ENCODE results near the gene FAM193A.
"Not testable (repeated sequence)": the region's sequence is repeated elsewhere in the genome, so short reads cannot be mapped to it uniquely, and the experiment has no call there.

FAM193A gene

DNA sequence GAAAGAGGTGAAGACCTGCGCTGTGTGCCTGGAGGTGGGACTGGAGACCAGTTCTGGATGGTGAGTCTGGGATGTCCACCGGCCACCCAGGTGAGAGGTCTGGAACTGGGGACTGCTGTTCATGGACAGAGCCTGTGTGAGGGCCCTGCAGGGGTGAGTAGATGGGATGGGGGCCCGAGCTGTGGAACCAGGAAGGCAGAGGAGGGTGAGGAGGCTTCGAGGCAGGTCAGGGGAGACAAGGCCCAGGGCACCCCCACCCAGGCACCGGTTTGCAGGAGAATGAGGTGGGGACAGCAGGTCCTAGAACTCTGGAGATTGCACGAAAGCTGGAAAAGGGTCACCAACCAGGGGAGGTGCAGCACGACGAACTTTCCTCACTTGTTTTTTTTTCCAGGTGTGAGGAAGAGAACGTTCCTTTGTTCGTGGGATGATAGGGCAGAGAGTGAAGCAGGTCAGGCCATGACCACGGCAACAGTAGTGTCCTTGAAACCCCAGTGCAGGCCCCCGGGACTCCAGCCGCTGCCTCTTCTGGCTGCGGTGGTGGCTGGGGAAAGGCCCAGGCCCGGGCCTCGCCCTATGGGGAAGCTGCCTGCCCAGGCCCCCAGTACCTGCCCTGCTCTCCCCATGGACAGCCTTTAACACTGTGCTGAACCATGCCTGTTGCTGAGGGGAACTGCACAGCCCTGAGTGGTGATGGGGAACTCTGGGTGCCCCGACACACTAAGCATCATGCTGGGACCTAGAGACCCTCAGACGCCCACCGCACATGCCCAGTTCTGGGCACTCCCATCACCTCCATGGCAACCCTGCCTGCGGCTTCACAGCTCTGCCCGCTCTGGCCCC, 196.8 kb downstream of the FAM193A start:
- no peak for DNase-seq

DNA sequence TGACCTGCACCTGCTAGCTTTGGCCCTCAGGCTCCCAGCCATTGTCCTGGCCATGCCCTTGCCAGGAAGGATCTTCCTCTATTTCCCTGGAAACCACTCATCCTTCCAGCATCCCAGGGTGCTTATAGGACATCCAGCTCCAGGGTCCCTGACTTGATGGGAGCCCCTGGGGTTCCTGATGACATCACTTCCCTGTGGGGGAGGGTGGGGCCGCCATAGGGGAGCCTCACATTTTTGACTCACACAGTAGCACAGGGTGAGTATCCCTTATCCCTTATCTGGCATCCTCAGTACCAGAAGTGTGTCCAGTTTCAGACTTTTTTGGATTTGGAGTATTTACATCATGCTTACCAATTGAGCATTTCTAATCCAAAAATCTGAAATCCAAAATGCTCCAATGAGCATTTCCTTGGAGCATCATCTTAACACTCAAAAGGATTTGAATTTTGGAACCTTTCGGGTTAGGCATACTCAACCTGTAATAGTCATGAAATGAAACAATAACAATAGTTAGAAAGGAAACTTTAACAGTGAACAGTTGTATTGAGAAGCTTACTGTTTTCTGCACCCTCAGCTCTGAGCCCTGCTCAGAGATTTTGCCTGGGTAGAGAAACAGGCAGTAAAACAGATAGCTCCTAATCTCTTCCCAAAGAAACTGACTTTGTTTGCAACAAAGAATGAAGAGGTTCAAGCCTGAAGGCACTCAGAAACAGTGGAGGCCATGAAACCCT, 197.6 kb downstream of the FAM193A start:
- no peak for DNase-seq

DNA sequence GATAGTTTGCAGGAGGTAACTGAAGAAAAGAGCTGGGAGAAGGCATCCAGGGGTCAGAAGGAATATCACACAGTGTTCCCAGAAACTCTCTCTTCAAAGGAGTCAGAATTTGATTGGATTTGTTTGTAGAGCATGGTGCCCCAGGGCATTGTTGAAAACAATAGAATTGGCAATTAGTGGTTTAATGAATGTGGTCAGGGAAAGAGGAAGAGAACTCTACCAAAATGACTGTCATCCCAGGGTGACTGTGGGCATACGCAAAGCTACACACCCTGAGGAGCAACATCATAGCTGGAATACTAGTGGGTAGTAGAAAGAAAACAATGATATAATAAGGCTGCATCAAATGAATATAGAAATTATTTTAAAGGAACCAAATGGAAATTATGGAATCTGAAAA, 198.2 kb downstream of the FAM193A start:
- DNase-seq = no peak

DNA sequence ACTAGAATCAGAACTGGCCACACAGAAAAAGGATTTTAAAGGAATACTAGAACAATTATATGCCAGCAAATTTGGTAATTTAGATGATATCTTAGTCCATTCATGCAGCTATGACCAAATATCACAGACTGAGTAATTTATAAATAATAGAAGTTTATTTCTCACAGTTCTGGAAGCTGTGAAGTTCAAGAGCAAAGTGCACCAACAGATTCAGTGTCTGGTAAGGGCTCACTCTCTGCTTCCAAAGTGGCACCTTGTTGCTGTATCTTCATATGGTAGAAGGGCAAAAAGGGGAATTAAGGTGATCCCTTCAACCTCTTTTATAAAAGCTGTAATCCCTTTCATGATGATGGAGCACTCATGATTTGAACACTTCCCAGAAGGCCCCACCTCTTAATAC, 199.4 kb downstream of the FAM193A start:
- no peak for DNase-seq

DNA sequence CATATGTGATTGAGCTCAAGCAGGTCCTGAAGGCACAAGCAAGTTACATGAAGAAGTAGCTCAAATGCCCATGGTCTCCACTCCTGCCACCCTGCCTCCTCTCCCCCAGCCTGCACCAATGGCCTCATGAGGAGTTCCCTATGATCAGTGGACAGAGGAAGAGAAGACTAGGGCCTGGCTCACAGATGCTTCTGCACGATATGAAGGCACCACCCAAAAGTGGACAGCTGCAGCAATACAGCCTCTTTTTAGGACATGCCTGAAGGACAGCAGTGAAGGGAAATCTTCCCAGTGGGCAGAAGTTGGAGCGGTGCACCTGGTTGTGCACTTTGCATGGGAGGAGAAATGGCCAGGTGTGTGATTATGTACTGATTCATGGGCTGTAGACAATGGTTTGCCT, 201.8 kb downstream of the FAM193A start:
- not testable (repeated sequence) for DNase-seq

DNA sequence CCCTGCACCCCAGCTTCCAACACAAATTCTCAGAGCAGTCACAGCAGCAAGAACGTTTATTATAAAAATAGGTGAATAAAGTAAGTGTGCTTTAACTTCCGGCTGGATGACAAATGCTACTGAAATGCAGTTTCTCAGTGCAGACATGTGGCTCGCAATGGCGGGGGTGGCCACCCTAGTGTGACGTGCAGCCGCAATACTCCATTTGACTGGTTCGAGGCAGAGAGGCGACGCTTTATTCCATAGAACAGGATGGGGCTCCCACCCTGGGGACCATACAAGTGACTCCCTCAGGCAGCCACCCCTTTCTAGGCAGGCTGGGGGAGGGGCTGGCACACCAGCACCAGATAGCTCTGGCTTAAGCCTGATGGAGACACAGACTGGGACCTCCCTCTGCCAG, 205.2 kb downstream of the FAM193A start:
- no peak for DNase-seq

DNA sequence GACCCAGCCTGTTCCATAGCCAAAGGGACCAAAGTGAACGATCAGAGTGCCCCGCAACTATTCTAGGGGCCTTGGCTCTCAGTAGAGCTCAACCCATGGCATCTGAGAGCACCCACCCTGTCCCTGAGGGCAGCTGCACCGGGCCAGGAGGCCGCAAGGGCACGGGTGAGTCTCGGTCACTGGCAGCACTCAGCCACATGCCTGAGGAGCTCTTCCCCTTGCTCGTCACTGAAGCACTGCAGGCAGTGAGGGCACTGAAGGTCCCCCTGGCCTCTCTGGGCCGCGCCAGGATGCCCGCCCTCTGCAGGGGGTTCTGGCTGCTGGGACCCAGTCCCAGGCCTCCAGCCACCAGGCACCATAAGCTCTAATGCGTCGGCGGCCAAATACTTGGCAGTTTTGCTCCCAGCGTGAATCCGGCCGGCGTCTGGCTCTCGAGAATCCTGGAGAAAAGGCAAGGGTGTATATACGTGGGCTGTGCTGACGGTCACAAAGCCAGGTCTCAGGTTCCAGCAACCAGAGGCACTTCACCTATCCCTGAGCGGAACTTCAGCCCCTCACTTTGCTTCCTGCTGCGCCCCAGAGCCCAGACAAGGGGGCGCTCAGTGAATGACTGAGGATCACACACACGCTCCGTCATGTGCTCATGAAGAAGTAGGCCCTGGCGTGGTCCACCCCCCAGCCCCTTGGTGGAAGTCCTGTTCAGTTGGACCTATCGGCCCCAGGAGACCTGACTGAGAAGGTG, 205.8 kb downstream of the FAM193A start:
- DNase-seq = no peak

DNA sequence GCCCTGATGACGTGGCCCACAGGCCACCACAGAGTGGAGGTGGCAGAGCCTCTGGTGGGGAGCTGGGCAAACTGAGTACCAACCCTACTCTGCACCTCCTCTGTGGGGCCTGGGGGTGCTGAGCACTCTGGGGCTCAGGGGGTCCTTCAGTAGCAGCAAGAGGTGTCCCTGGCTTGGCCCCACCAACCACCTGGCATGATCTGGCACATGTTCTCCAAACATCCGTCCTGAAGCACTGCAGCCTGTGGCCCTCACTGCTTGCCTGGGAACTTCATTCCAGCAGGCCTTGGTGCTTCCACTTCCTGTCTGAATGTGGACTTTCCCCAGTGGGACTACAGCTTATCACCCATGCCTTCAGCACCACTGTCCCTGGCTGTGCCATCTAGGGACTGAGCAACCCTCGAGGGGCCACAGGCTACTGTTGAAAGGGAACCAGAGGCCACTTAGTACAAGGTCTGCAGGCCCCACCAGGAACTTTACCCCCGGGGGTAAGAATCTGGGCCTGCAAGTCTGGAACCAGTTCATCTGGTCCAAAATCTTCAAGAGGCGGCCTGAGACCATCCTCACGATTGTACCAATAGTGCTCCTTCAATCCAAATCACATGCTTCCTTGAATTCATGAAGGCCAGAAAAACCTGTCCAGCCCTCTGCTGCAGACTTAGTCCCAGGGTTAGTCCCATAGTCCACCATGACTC, 206.5 kb downstream of the FAM193A start:
- no peak for DNase-seq

DNA sequence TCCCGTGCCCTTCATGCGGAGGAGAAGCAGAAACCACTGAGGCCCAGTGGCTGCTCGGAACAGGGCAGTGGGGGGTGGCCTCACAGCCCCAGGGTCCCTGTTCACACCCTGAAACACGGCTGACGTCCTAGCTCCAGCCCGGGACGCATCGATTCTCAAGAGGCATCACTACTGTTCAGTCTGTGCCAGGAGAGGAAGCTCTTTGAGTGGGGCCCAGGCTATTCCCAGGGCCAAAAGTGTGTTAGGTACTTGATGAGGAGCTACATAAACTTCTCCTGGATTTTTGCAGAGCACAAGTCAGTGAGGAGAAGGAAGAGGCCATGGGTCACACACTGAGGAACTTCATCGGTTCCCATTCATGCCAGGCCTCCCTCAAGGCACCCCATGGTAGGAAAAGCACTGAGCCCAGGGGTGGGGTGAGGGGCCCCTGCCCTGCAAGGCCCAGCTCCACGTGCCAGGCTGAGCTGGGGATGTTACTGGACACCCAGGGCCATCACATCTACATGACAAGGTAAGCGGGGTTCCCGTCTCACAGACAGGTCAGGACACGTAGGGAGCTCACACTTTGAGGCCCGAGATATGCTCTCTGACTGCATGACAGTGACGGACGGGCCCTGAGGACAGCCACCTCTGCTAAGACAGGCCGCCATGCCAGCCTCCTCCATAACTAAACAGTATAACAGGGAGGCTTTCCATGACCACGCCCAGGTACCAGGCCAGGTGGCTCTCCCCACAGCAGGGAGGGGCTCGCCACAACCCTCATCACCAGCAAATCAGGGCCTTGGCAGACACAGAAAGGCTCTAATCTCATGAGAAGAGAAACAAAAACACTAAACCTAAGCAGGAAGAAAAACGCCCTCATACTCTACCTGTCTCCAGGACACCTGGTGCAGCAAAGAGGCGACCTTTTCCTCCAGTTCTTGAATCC, 207.3 kb downstream of the FAM193A start:
- no peak for DNase-seq

DNA sequence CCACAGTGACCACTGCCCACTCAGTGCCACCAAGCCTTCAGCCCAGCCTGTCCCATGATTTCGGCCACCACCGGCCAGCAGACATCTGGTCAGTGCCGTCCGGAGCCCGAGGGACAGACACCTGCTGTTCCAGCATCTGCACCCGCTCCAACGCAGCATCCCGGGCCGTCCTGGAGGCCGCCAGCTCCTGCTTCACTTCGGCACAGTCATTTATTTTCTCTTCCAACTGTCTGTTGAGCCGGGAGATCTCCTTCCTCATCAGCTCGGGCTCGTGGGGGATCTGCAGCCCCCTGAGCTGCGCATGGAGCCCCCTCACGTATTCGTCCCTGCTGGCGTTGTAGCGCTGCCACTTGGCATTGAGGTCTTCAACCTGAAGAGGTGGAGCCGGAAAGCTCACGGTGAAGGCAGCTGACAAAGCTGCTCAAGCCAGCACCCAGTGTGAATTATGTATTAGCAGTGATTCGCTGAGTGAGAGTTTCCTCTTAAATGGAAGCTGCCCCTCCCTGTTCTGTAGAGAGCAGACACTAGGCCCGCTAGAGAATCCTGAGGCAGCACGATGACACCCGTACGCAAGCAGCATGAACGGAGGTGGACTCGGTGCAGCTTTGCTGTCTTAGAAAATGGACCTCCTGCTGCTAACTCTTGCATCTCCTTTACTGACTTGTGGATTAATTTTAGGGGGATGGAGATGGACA, 208.3 kb downstream of the FAM193A start:
- DNase-seq = no peak

DNA sequence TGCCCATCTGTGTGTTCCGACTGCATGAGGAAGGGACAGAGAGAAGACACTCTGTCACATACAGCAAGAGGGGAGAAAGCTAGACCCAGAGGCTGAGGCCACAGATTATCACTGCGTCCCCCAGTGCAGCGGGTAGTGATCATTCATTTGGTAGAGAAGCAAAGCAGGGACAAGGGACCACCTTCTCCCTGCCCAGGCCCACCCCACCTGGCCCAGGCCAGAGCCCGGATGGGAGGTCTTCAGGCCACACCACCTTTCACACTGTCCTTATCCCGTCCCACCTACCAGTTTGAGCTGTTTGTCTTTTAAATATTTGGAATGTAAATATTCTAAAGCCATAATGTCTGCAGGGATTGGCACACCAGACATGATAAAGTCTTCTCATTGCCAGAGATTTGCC, 209.1 kb downstream of the FAM193A start:
- DNase-seq = no peak

DNA sequence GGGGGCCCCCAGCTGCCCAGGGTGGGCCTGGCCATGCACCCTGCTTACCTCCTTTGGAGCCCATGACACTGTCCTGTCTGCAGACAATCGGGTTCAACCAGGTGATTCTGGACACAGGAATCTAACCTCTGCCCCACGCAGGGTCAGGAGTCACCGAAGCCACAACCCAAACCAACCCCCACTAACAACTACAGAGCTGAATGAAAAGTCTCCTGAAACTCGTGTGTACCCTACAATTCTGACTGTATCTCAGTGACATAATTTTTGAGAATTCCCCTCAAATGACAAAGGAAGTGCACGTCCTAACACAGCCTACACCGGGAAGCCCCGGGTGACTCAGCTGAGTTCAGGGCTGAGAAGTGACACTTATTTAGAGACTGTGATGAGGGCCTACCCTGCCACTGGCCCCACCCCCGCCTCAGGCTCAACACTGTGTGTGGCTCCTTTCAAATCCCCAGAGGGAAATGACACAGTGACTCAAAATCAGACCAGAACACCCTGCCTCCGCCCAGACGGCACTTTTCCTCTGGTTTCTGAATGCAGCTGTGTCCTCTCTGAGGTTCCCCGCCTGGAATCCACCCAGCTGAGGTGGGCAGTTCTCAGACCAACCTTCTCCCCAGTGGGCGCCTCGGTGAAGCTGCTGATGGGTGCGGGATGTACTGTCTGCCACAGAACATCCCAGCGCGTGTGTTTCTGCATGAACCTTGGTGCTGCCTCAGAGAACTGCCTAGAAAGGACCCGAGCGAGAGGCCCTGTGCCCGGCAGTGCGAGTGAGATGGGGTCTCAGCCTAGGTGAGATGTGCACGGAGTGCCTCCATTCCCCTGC, 209.7 kb downstream of the FAM193A start:
- no peak for DNase-seq

DNA sequence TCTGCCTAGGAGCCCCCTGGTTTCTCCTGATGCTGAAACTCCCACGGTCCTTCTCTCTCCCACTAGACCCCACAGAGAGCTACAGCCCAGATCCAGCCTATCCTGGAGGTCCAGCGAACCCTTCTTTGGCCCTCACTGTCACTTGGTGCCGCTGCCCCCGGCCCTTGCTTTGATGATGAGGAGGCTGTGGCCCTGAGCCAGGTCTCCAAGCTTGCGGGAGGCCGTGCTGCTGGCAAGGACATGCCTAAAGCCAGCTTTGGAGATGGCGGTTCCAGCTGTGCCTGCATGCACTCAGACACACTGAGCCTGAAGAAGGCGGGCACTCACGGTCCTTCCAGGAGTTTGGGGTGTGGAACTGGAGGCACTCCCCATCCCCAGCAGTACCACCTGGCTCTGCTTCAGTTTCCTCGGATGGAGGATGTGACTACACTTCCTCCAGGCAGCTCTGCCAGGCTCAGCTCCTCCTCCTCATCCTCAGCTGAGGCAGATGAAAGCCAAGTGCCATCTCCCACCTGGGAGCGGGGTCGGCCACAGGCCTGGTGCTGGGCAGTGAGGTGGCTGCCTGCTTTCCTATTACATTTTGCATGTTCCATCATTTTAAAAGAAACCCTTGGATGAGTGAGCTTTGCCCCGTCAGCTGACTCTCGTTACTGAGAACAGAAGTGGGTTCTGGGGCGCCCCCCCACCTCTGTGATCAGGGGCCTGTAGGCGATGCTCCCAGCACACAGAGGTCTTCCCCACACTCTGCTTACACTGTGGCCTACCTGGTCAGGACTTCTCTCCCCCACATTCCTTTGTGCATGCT, 210.6 kb downstream of the FAM193A start:
- no peak for DNase-seq

DNA sequence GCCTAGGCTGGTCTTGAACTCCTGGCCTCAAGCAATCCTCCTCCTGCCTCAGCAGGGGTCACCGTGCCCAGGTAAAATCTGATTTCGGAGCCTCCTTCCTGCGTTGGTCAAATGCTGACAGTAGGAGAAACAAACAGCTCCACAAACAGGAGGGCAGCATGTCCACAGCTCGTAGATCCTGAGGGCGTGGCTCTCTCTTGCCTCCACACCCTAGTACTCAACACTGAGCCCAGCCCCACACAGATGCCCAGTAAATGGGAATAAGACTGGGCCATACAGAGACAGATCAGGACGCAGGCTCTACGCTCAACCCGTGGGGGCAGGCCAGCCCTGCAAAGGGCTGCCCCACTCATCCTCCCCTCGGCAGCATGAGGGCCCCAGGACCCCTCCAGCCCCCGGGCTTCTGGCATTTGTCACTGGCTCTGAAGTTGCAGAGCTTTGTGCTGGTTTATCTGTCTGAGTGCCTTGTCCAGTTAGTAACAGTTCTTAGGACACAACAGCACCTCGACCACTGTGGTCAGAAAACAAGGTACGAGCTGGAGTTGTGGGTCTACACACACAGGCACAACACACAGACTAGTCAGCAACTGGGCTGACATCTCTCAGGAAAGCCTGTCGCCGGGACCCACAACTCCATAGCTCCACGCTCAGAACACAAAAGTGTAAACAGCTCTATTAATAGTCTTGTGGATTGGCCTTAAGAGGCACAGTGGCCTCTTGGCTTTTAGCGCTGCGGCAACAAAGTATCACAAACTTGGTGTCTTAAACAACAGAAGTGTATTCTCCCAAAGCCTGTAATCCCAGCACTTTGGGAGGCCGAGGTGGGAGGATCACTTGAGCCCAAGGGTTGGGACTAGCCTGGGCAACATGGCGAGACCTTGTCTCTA, 214.5 kb downstream of the FAM193A start:
- DNase-seq = no peak

DNA sequence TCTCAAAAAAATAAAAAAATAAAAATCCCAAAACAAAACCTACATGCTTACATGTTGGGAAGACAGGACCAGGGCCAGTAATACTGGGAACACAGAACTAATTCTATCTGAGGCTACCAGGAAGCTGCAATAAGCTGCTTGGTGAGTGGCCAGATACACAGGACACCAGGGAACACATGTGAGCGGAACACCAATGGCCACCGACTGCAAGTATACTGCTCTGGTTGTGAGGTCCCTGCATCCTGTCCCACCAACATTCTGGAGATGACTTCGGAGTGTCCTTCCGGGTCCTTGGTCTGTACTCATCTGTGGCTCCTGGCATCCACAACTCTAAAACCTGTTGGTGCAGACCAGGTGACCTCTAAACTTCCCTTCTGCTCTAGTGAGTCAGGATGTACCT, 217.0 kb downstream of the FAM193A start:
- DNase-seq = no peak

DNA sequence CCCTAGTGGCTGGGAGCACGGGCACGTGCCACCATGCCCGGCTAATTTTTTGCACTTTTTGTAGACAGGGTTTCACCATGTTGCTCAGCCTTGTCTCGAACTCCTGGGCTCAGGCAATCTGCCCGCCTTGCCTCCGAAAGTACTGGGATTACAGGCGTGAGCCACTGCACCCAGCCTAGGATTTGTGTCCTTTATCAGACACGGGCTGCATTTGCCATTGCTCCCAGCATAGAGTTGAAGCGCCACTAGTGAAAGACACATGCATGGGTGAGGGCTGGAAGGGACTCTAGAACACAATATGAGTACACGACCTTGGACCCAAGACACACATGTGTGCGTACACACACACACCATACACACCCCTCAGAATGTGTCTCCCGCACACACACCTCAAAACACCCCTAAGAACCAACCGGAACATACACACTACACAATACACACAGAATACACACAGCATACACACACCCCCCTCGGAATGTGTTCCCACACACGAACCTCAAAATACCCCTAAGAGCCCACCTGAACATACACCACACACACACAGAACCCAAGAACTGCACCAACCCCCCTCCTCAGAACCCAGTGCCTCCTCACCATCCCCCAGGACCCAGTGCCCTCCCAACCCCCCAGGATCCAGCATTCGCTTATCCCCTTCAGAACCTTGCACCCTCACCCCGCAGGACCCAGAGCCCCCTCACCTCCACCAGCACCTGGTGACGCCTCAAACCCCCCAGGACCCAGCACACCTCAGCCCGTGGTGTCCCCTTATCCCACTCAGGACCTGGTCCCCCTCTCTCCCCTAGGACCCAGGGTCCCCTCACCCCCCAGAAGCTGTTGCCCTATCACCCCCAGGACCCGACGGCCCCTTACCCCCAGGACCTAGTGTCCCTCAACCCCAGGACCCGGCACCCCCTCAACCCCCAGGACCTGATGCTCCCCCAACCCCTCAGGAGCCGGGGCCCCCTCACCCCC, 218.7 kb downstream of the FAM193A start:
- DNase-seq = no peak

Measured in NCI-H226 (cell line).